GM18858 (cell line): ENCODE results near the gene IL23A.
"Not testable (repeated sequence)": the region's sequence is repeated elsewhere in the genome, so short reads cannot be mapped to it uniquely, and the experiment has no call there.

Experiments used
- ATAC-seq: cut with Tn5 transposase; IDR thresholded peaks from one replicate; pipeline ENCODE4 v1.9.1; 2021; ENCODE audit not compliant: unreplicated experiment

Gene IL23A

GRCh38 chr12:56324206-56324605 is 14.5 kb upstream of the IL23A start:
- ATAC-seq = no peak

- ATAC-seq = no peak
These were observed 12.6 kb upstream of the IL23A start for GRCh38 chr12:56326126-56326525.

GRCh38 chr12:56326533-56326932 is 12.2 kb upstream of the IL23A start:
- ATAC-seq = no peak

- ATAC-seq = no peak
These were observed 7.7 kb upstream of the IL23A start for GRCh38 chr12:56330936-56331490.

- ATAC-seq = no peak
These were observed 6.0 kb upstream of the IL23A start for GRCh38 chr12:56332512-56333196.

GRCh38 chr12:56333197-56333678 is 5.4 kb upstream of the IL23A start:
- ATAC-seq = no peak

GRCh38 chr12:56333679-56334489 is 4.8 kb upstream of the IL23A start, which contains the start of gene PAN2:
Gene PAN2, minus strand, starts transcription at chr12:56334000. Its CDS starts 906 bp downstream, at chr12:56333094.
- peak; percentile 84 for ATAC-seq

GRCh38 chr12:56334490-56334793 is 4.2 kb upstream of the IL23A start:
- no peak for ATAC-seq

- ATAC-seq = not testable (repeated sequence)
These were observed 3.2 kb upstream of the IL23A start for GRCh38 chr12:56335527-56335926.

GRCh38 chr12:56336361-56337167 is 2.1 kb upstream of the IL23A start:
- no peak for ATAC-seq

- ATAC-seq = no peak
These were observed 882 bp upstream of the IL23A start for GRCh38 chr12:56337753-56338251.

- ATAC-seq = no peak
These were observed 406 bp downstream of the IL23A start for GRCh38 chr12:56339158-56339422.

- ATAC-seq = no peak
These were observed 2.9 kb downstream of the IL23A start for GRCh38 chr12:56341616-56342015.

- ATAC-seq = not testable (repeated sequence)
These were observed 3.6 kb downstream of the IL23A start for GRCh38 chr12:56342290-56342689.

GRCh38 chr12:56346675-56347074 is 8.0 kb downstream of the IL23A start:
- ATAC-seq = no peak

GRCh38 chr12:56347255-56347654 is 8.6 kb downstream of the IL23A start:
- not testable (repeated sequence) for ATAC-seq

- no peak for ATAC-seq
These were observed 10.1 kb downstream of the IL23A start for GRCh38 chr12:56348776-56349175.

- ATAC-seq = no peak
These were observed 12.0 kb downstream of the IL23A start for GRCh38 chr12:56350662-56351061.

- ATAC-seq = no peak
These were observed 12.6 kb downstream of the IL23A start for GRCh38 chr12:56351325-56351724.

- ATAC-seq = no peak
These were observed 20.3 kb downstream of the IL23A start for GRCh38 chr12:56358836-56359532.
